Neuronal stem cell (in vitro differentiated cells): ENCODE measurements around the gene GASK1A.

ENCODE experiments used
- DNase-seq: peaks from one replicate; pipeline ENCODE4 v3.0.0-alpha.2; 2013; ENCODE audit warnings: low spot score
- H2AFZ ChIP-seq: one replicate; pipeline ENCODE4 v1.6.1; 2013; ENCODE audit warnings: mild to moderate bottlenecking, low read length, inconsistent platforms
- H2AK5ac ChIP-seq: 2 replicates; pipeline ENCODE4 v1.6.1; 2013; ENCODE audit warnings: low read depth, mild to moderate bottlenecking, inconsistent platforms, low read length, moderate library complexity, mixed read lengths
- H2BK120ac ChIP-seq: 2 replicates; pipeline ENCODE4 v1.6.1; 2013; ENCODE audit warnings: low read depth, mild to moderate bottlenecking, inconsistent platforms, low read length, moderate library complexity, mixed read lengths
- H2BK12ac ChIP-seq: one replicate; pipeline ENCODE4 v1.6.1; 2013; ENCODE audit warnings: low read length, inconsistent platforms
- H2BK15ac ChIP-seq: 2 replicates; pipeline ENCODE4 v1.6.1; 2013; ENCODE audit warnings: mild to moderate bottlenecking, low read length, inconsistent platforms, mixed read lengths
- H2BK5ac ChIP-seq: one replicate; pipeline ENCODE4 v1.6.1; 2013; ENCODE audit warnings: inconsistent platforms, mild to moderate bottlenecking, low read length, moderate library complexity
- H3K14ac ChIP-seq: one replicate; pipeline ENCODE4 v1.6.1; 2013; ENCODE audit warnings: low read length, inconsistent platforms
- H3K18ac ChIP-seq: 2 replicates; pipeline ENCODE4 v1.6.1; 2013; ENCODE audit warnings: low read length, inconsistent platforms
- H3K23ac ChIP-seq: 2 replicates; pipeline ENCODE4 v1.6.1; 2013; ENCODE audit warnings: low read depth, mild to moderate bottlenecking, mixed read lengths, low read length, inconsistent platforms; ENCODE audit not compliant: poor library complexity
- H3K27ac ChIP-seq: replicated peaks from 3 replicates; pipeline ENCODE4 v1.5.1; 2013; ENCODE audit warnings: low read length, inconsistent platforms
- H3K27me3 ChIP-seq, 3 experiments: 2 replicates each; pipeline ENCODE4 v1.6.1; 2013; ENCODE audit warnings: low read length in 3 of 3, mild to moderate bottlenecking in 2 of 3, inconsistent platforms in 1 of 3, low read depth in 1 of 3, mixed read lengths in 1 of 3, moderate library complexity in 1 of 3; ENCODE audit not compliant: control insufficient read depth in 3 of 3, insufficient read depth in 3 of 3
- H3K36me3 ChIP-seq, 2 donors: replicated peaks in 1 of 2; 2 replicates each; pipeline ENCODE4 v1.6.1; 2013; ENCODE audit warnings: low read length in 2 of 2; ENCODE audit not compliant: control insufficient read depth in 2 of 2, insufficient read depth in 2 of 2
- H3K4ac ChIP-seq: 2 replicates; pipeline ENCODE4 v1.6.1; 2013; ENCODE audit warnings: inconsistent platforms, mild to moderate bottlenecking, low read length, moderate library complexity
- H3K4me1 ChIP-seq, 2 donors: 1 replicate in 1 of 2; 2 replicates in 1 of 2; pipeline ENCODE4 v1.6.1; 2013; ENCODE audit warnings: low read length in 2 of 2, low read depth in 1 of 2; ENCODE audit not compliant: control insufficient read depth in 2 of 2, insufficient read depth in 1 of 2
- H3K4me2 ChIP-seq: one replicate; pipeline ENCODE4 v1.6.1; 2013; ENCODE audit warnings: mild to moderate bottlenecking, low read length, inconsistent platforms; ENCODE audit not compliant: insufficient read depth, poor library complexity, severe bottlenecking
- H3K4me3 ChIP-seq, 2 donors: 2 replicates each; pipeline ENCODE4 v1.5.1; 2013; ENCODE audit warnings: low read length in 2 of 2, mild to moderate bottlenecking in 2 of 2, inconsistent platforms in 1 of 2, moderate library complexity in 1 of 2
- H3K79me1 ChIP-seq: one replicate; pipeline ENCODE4 v1.6.1; 2013; ENCODE audit warnings: low read depth, mild to moderate bottlenecking, inconsistent platforms, low read length, moderate library complexity
- H3K9ac ChIP-seq: one replicate; pipeline ENCODE4 v1.6.1; 2013; ENCODE audit warnings: mild to moderate bottlenecking, low read depth, low read length, inconsistent platforms; ENCODE audit not compliant: poor library complexity
- H3K9me3 ChIP-seq, 2 donors: replicated peaks in 1 of 2; 2 replicates each; pipeline versions ENCODE3 to v1.6.1; 2013; ENCODE audit warnings: low read length in 2 of 2, mild to moderate bottlenecking in 2 of 2, inconsistent platforms in 1 of 2, low read depth in 1 of 2, mixed read lengths in 1 of 2, moderate library complexity in 1 of 2; ENCODE audit not compliant: control insufficient read depth in 2 of 2, insufficient read depth in 1 of 2
- H4K8ac ChIP-seq: one replicate; pipeline ENCODE4 v1.6.1; 2013; ENCODE audit warnings: low read depth, mild to moderate bottlenecking, inconsistent platforms, low read length, moderate library complexity
- H4K91ac ChIP-seq: one replicate; pipeline ENCODE4 v1.6.1; 2013; ENCODE audit warnings: low read length, low read depth, mild to moderate bottlenecking, inconsistent platforms; ENCODE audit not compliant: poor library complexity
- WGBS, 2 donors: extraction: QIAGEN DNeasy Blood & Tissue Kit; methylation state at CpG; one replicate each; pipeline ENCODE4 v1.1.7; 2013; ENCODE audit warnings: missing lambda C conversion rate in 2 of 2, mixed read lengths in 1 of 2; ENCODE audit not compliant: insufficient read length in 2 of 2, insufficient replicate concordance in 1 of 2; ENCODE audit errors: extremely low coverage in 2 of 2; 5-methylcytosine and 5-hydroxymethylcytosine counted together

GASK1A gene

DNA sequence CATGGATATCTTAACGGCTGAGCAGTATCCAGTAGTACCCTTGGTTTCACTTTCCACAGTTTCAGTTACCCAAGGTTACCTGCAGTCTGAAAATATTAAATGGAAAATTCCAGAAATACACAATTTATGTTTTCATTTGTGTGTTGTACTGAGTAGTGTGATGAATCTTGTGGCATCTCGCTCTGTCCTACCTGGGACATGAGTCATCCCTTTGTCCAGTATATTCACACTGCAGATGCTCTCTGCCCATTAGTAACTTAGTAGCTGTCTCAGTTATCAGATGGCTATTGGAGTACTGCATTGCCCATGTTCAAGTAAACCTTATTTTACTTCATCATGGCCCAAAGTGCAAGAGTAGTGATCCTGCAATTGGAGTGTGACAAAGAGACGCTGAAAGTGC is 26.1 kb downstream of the GASK1A start:
- H2BK120ac ChIP-seq: no peak overlapping the region
- H4K8ac ChIP-seq: no peak overlapping the region
- no peak overlapping the region for H3K14ac ChIP-seq
- no peaks in the 10 kb centered on the region for H3K4me1 ChIP-seq
- H2BK12ac ChIP-seq: no peak overlapping the region
- H2BK5ac ChIP-seq: no peak overlapping the region
- no peak overlapping the region for H2AK5ac ChIP-seq
- H3K9me3 ChIP-seq: no peaks in the 10 kb centered on the region
- no peak overlapping the region for H4K91ac ChIP-seq
- no peaks in the 10 kb centered on the region for H3K36me3 ChIP-seq
- H3K9ac ChIP-seq: no peak overlapping the region
- no CpG with 5 or more reads among the region's 3 CpGs for WGBS, 2 donors
- H3K4me3 ChIP-seq: no peak overlapping the region
- no peak overlapping the region for H3K4ac ChIP-seq
- no peak overlapping the region for H3K23ac ChIP-seq
- no peaks in the 10 kb centered on the region for H3K79me1 ChIP-seq
- H3K27ac ChIP-seq: no peak overlapping the region
- peaks cover 0 to 8% (median 0%) of the 10 kb centered on the region in 3 experiments for H3K27me3 ChIP-seq
- H2AFZ ChIP-seq: no peak overlapping the region
- no peak overlapping the region for H3K18ac ChIP-seq
- DNase-seq: no peak
- H2BK15ac ChIP-seq: no peak overlapping the region
- no peak overlapping the region for H3K4me2 ChIP-seq

DNA sequence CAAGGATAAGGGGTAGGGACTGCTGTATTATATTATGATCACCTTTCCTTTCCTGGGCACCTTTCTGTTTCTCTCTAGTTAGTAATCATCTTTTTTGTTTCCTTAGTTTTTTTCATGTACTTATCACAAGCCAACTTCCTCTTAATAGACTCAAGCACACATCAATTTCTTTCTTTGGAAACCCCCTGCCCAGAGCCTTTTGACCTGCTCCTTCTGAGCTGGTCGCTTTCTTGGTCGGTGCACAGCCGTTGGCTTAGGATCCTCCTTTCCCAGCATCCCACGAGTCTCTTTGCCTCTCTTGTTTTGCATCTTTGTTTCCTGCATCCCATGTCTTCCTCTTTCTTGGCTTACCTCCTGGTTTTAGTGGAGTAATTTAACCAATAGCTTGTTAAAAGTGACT is 26.9 kb downstream of the GASK1A start:
- H2AFZ ChIP-seq: no peak overlapping the region
- H2BK15ac ChIP-seq: no peak overlapping the region
- no peak overlapping the region for H2BK120ac ChIP-seq
- H3K4ac ChIP-seq: no peak overlapping the region
- no peaks in the 10 kb centered on the region for H3K4me1 ChIP-seq
- no peak overlapping the region for H4K8ac ChIP-seq
- no peak for DNase-seq
- H2BK12ac ChIP-seq: no peak overlapping the region
- H3K4me2 ChIP-seq: no peak overlapping the region
- H2AK5ac ChIP-seq: no peak overlapping the region
- H3K9ac ChIP-seq: no peak overlapping the region
- H3K36me3 ChIP-seq: no peaks in the 10 kb centered on the region
- no peak overlapping the region for H3K27ac ChIP-seq
- no peak overlapping the region for H3K14ac ChIP-seq
- H3K4me3 ChIP-seq: no peak overlapping the region
- no peaks in the 10 kb centered on the region for H3K79me1 ChIP-seq
- H3K18ac ChIP-seq: no peak overlapping the region
- no peak overlapping the region for H4K91ac ChIP-seq
- no peak overlapping the region for H3K23ac ChIP-seq
- H2BK5ac ChIP-seq: no peak overlapping the region
- H3K9me3 ChIP-seq: no peaks in the 10 kb centered on the region
- H3K27me3 ChIP-seq: peaks cover 0 to 8% (median 0%) of the 10 kb centered on the region in 3 experiments
- WGBS, 2 donors: no CpG with 5 or more reads among the region's 4 CpGs

DNA sequence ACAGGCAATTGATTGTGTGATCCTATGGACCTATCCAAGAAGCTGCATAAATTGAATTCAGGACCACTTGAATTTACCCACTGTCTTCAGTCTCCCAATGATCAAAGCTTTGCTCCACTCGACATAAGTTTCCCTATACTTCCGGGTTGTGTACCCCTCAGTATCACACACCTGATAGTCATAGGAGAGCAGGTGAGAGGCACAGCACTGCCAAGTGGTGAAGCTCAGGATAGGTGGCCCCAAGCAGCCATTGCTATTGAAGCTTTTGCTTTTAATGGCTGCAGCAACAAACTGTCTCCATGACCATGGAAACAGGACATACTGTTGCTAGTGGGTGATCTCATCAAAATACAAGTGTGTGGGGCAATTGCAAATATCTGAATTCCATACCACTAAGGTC is 27.7 kb downstream of the GASK1A start:
- no peak overlapping the region for H3K9ac ChIP-seq
- H4K8ac ChIP-seq: no peak overlapping the region
- H3K23ac ChIP-seq: no peak overlapping the region
- H2BK5ac ChIP-seq: no peak overlapping the region
- no peak overlapping the region for H3K14ac ChIP-seq
- H2BK15ac ChIP-seq: no peak overlapping the region
- no peak overlapping the region for H3K4me3 ChIP-seq
- H3K4me2 ChIP-seq: no peak overlapping the region
- no peak for DNase-seq
- H2AFZ ChIP-seq: no peak overlapping the region
- H3K79me1 ChIP-seq: no peaks in the 10 kb centered on the region
- H3K18ac ChIP-seq: no peak overlapping the region
- H3K4ac ChIP-seq: no peak overlapping the region
- peaks cover 0 to 8% (median 0%) of the 10 kb centered on the region in 3 experiments for H3K27me3 ChIP-seq
- no peaks in the 10 kb centered on the region for H3K36me3 ChIP-seq
- WGBS, 2 donors: no CpG with 5 or more reads among the region's 2 CpGs
- H3K27ac ChIP-seq: no peak overlapping the region
- no peaks in the 10 kb centered on the region for H3K9me3 ChIP-seq
- H4K91ac ChIP-seq: no peak overlapping the region
- no peaks in the 10 kb centered on the region for H3K4me1 ChIP-seq
- no peak overlapping the region for H2AK5ac ChIP-seq
- H2BK120ac ChIP-seq: no peak overlapping the region
- no peak overlapping the region for H2BK12ac ChIP-seq

DNA sequence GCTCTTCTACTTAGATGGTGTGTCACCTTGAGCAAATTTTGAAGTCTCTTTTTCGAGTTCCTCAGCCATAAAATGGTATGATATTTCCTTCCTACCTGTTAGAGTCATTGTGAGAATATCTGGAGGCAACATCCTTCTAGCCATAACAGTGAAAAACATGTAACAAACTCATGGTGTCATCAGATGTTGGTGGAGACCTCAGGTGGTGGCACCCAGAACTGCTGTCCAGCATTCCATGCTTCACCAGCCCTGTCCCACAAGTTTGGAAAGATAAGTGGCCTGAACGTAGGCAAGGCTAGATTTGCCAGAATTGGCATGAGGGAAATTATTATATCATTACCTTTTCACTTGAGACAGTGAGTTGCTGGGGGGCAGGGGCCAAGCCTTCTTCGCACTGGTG is 30.4 kb downstream of the GASK1A start:
- no peak overlapping the region for H3K18ac ChIP-seq
- no peaks in the 10 kb centered on the region for H3K79me1 ChIP-seq
- H3K27ac ChIP-seq: no peak overlapping the region
- H3K4me3 ChIP-seq: no peak overlapping the region
- no peak overlapping the region for H3K14ac ChIP-seq
- H3K4me2 ChIP-seq: no peak overlapping the region
- H3K4me1 ChIP-seq: no peaks in the 10 kb centered on the region
- no peak overlapping the region for H4K8ac ChIP-seq
- H2AFZ ChIP-seq: no peak overlapping the region
- peaks cover 0 to 5% (median 0%) of the 10 kb centered on the region in 3 experiments for H3K27me3 ChIP-seq
- H3K23ac ChIP-seq: no peak overlapping the region
- H2BK5ac ChIP-seq: no peak overlapping the region
- no peak for DNase-seq
- H2BK15ac ChIP-seq: no peak overlapping the region
- H3K4ac ChIP-seq: no peak overlapping the region
- no peak overlapping the region for H2BK120ac ChIP-seq
- no peak overlapping the region for H3K9ac ChIP-seq
- WGBS, 2 donors: no CpG with 5 or more reads among the region's 3 CpGs
- peaks cover 0 to 9% of the 10 kb centered on the region in 2 donors for H3K9me3 ChIP-seq
- H2BK12ac ChIP-seq: no peak overlapping the region
- no peak overlapping the region for H2AK5ac ChIP-seq
- no peak overlapping the region for H4K91ac ChIP-seq
- no peaks in the 10 kb centered on the region for H3K36me3 ChIP-seq
